Fibroblast of lung (primary cell): ENCODE data around the gene CRYBA2.

Experiments used
- CTCF ChIP-seq, 2 donors: IDR thresholded peaks in 1 of 2; conservative IDR thresholded peaks in 1 of 2; 1 replicate in 1 of 2; 2 replicates in 1 of 2; pipeline ENCODE4 v1.5.1; 2011 to 2012; ENCODE audit warnings: low read length in 2 of 2, control low read depth in 1 of 2, inconsistent platforms in 1 of 2, low read depth in 1 of 2, mild to moderate bottlenecking in 1 of 2
- EZH2 ChIP-seq: IDR thresholded peaks from 2 replicates; pipeline ENCODE4 v1.5.1; 2012; ENCODE audit warnings: low read length, control low read depth, mild to moderate bottlenecking; ENCODE audit errors: missing control alignments

- no peak for TF ChIP-seq EZH2
- no peak for TF ChIP-seq CTCF (conservative IDR thresholded peaks at IDR 0.05 in 1 of 2, IDR thresholded peaks at IDR 0.05 in 1 of 2; ENCODE audit: low read depth in 1 of 2, low read length in 2 of 2)
These were observed 39.8 kb downstream of the CRYBA2 start for GRCh38 chr2:218953366-218953954.
